AG09309 (cell line): ENCODE data around the gene MRPL12.

Source experiments
- DNase-seq: peaks from one replicate; pipeline ENCODE4 v3.0.0-alpha.2; 2010; ENCODE audit warnings: low read depth
- H3K4me3 ChIP-seq: 2 replicates; pipeline ENCODE4 v1.5.1; 2011; ENCODE audit warnings: mild to moderate bottlenecking, low read depth, low read length, moderate library complexity; ENCODE audit not compliant: control insufficient read depth
- TF ChIP-seq, protein P1 (sequence below): IDR thresholded peaks from 2 replicates; pipeline ENCODE4 v1.5.1; 2011; ENCODE audit warnings: mild to moderate bottlenecking, low read depth, low read length, inconsistent platforms; ENCODE audit not compliant: insufficient read depth, control insufficient read depth; ENCODE audit errors: missing control alignments

MRPL12 gene

DNA sequence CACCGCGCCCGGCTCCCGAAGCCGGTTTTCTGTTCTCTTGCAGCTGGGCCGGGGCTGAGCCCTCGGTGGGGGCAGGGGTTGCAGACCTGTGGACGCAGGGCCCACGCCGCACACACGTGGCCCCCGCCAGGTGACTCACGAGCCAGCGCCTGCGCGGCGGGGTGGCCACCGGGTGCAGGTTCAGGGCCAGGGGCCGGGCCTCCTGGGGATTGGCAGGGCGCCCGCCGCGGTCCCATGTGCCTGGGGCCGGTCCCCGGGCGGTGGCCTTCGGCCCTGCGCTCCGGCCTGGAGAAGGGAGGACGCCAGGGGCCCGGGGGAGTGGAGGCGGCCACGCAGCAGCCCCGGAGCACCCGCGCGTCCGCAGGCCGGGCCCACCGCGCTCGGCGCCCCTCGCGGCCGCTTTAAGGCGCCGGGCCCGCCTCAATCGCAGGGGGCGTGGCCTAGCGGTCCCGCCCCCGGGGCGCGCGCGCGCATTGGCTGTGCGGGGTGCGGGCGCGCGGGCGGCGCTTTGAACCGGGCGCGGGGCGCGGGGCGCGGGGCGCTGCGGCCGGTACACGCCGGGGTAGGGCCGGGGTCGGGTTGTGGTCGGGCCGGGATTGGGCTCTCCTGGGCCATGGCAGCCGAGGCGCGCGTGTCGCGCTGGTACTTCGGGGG lies 8.8 kb downstream of the MRPL12 start, which contains the start of gene SLC25A10:
Gene SLC25A10 (plus strand): TSS at position 471 of the 654 bp plus-strand sequence. CDS start 143 bp downstream, at position 614.
- peak within 1 kb of the TSS; percentile 53 for H3K4me3 ChIP-seq
- DNase-seq: no peak
- TF ChIP-seq, protein P1, sequence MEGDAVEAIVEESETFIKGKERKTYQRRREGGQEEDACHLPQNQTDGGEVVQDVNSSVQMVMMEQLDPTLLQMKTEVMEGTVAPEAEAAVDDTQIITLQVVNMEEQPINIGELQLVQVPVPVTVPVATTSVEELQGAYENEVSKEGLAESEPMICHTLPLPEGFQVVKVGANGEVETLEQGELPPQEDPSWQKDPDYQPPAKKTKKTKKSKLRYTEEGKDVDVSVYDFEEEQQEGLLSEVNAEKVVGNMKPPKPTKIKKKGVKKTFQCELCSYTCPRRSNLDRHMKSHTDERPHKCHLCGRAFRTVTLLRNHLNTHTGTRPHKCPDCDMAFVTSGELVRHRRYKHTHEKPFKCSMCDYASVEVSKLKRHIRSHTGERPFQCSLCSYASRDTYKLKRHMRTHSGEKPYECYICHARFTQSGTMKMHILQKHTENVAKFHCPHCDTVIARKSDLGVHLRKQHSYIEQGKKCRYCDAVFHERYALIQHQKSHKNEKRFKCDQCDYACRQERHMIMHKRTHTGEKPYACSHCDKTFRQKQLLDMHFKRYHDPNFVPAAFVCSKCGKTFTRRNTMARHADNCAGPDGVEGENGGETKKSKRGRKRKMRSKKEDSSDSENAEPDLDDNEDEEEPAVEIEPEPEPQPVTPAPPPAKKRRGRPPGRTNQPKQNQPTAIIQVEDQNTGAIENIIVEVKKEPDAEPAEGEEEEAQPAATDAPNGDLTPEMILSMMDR: no peak

DNA sequence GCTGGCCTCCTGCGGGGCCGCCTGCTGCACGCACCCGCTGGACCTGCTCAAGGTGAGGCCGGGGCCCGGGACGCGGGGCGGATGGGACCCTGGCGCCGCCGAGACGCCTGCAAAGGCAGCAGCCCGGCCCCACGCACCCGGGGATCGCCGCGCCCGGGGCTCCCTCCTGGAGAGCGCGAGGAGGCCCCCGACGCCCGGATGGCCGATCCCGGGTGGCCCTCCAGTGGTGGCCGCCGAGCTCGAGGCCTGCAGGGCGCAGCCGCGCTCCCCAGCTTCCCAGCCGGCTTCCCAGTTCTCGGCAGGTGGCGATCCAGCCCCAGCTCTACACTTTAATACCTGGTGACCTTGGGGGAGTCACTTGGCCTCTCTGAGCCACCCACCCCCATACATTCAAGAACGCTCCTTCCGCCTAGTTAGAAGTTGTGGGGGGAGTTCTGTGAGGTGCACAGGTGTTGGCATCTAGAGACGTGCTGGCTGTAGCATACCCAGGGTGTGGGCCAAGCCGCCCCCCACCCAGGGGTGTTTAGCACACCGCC lies 9.4 kb downstream of the MRPL12 start:
- no peak for DNase-seq
- TF ChIP-seq, protein P1: peak; percentile 25
- H3K4me3 ChIP-seq: peak overlapping the region; percentile 53

DNA sequence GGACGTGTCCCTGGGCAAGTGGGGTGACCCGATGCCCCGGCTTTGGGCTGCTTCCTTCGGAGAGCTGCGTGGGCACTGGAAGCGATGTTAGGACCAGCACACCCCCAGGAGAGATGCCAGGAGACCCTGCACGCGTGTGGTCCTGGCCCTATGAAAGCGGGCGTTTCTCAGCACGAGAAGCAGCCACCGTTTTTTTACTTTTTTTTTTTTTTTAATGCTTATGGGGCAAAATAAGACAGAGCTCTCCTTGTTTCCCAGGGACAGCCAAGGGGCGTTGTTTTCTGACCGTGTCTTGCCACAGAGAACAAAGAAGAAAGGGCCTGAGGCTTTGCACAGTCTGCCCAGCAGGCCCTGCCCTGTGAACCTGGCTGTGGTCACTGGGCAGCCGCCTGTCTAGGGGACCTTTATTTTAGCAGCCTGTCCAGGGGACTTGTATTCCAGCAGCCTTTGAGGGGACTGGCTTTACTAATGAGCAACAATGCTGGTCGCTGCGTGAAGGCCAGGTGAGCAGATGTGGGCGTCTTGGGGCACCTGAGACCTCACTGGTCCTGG lies 9.9 kb downstream of the MRPL12 start:
- no peak for DNase-seq

DNA sequence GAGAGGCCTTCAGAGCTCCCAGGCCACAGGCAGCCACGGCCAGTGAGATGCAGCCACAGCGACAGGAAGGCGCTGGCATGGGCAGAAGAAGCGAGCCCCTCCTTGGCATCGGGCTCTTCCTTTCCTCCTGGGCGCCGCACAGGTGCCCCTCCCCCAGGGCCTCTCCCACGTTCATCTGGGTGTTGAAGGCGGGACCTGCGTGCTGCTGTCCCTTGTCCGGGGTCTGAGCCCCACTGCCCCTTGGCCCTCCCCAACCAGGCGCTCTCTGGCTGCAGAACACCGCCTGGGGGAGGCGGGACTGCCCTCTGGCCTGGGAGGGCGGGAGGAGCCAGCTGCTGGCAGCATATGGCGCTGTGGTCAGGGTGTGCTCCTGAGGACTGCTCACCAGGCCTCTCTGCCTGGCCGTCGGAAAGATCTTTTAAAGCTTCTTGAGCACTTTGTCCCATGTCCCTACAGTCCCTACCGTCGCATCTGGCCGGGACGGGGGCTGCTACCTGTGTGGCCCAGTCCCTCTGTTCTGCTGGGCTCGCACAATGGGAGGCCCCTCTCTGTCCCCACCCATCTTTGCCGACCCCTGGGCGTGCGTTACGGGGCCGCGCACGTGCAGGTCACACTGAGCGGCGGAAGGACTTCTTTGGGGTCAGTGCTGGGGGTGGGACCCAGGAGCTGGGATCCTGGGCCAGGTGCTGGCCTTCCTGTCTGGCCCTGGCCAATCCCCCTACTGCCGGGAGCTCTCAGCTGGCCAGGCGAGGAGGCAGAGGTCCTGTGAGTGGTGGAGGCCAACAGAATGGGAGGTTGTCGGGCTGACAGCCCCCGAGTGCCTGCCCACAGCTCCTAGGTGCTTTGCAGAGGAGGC lies 10.6 kb downstream of the MRPL12 start:
- TF ChIP-seq, protein P1: no peak
- H3K4me3 ChIP-seq: no peak overlapping the region
- DNase-seq: no peak

More for the DNA sequence above, 9.9 kb downstream of the MRPL12 start:
- H3K4me3 ChIP-seq: peak overlapping the region; percentile 53
- TF ChIP-seq, protein P1: no peak

DNA sequence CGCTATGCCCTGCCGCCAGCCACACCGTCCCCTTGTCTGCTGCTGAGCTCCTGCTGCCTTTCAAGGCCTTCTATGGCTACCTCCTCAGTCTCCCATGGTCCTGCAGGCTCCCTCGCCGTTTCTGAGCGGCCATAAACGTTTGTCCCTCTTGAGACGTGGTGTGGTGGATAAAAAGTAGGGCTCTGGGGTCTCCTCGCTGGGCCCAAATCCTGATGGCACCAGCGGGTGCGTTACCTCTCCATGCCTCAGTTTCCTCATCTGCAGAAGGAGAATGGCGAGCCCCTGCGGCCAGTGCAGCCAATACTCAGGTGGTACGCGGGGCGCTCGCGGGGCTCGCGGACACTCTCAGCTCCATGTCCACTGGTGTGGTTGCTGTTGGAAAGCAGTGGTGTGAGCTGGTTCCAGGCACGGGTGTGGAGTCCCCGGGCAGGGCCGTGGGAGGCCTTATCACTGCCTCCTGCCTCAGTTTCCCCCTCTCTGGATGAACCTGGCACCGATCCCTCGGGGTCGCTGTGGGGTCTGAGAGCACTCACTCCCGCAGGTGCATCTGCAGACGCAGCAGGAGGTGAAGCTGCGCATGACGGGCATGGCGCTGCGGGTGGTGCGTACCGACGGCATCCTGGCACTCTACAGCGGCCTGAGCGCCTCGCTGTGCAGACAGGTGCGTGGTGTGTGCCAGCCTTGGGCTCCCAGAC lies 11.4 kb downstream of the MRPL12 start:
- TF ChIP-seq, protein P1: no peak
- no peak for DNase-seq
- H3K4me3 ChIP-seq: no peak overlapping the region

DNA sequence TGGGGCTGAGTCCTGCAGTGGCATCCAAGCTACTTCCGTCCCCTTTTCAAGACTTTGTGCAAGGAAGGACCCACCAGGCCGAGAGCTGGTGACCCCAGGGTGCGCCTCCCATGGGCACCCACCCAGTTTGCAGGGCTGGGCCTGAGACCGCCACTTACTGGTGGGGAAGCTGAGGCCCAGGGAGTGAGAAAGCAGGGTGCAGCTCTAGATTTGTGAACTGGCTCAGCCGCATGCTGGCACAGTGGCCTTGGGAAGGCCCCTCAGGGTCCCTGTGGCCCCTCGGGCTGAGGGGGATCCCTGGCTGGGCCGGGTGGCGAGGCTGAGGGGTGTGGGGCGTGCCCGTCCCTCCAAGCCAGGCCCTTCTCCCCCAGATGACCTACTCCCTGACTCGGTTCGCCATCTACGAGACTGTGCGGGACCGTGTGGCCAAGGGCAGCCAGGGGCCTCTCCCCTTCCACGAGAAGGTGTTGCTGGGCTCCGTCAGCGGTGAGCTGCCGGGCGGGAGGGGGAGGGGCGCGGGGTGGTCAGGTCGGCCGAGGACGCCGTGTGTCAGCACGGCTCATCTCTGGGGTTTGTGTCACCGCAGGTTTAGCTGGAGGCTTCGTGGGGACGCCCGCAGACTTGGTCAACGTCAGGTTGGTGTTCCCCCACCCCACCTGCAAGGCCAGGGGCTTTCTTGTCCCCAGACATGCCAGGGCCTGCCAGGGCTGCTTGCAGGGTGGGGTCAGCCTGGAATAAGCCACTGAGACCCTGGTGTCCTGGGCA lies 12.1 kb downstream of the MRPL12 start:
- H3K4me3 ChIP-seq: no peak overlapping the region
- TF ChIP-seq, protein P1: no peak
- DNase-seq: no peak
